ENCODE data around the gene SLC15A3.

SLC15A3 gene

DNA sequence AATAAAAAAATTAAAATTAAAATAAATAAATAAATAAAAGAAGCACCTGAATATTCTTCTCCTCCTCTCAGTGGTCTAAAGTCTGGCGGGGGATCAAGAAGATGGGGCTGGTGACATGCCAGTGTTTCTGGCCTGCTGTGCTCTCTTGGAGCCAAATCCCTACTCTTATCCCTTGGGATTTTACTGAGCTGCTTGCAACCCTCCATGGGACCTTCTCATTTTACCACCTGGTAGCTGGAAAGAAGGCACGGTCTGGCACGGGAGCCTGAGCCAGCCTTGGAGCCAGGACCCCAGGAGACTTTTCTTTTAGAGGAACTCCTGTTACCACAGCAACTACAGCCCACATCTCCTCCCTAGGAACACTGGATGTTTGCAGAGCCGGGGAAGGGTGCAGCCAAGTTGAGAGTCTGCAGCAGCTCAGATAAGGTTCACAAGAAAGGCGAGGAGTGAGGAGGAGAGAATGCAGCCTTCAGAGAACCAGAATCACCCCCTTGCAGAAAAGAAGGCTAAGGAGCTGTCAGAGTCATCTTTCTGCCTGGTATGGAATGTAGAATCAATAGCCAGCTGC lies 41.0 kb upstream of the SLC15A3 start:
- DNase-seq (ENCODE audit: low read depth) = no peak
- H3K4me3 ChIP-seq (ENCODE audit: low read length) = no peak overlapping the region

DNA sequence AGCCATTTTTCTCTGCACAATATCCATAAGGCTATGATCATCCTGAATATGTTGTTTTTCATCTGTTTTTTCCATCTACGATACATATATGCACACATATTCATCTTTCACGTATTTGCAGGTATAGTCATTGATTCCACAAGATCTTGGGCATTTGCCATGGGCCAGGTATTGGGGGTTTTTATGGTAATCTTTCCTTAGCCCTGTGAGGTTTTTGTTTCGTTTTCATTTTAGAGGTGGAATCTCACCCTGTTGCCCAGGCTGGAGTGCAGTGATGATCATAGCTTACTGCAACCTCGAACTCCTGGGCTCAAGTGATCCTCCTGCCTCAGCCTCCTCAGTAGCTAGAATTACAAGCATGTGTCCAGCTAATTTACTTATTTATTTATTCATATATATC lies 39.5 kb upstream of the SLC15A3 start:
- no peak for DNase-seq (ENCODE audit: low read depth)
- no peak overlapping the region for H3K4me3 ChIP-seq (ENCODE audit: low read length)
- TF ChIP-seq, protein P1, sequence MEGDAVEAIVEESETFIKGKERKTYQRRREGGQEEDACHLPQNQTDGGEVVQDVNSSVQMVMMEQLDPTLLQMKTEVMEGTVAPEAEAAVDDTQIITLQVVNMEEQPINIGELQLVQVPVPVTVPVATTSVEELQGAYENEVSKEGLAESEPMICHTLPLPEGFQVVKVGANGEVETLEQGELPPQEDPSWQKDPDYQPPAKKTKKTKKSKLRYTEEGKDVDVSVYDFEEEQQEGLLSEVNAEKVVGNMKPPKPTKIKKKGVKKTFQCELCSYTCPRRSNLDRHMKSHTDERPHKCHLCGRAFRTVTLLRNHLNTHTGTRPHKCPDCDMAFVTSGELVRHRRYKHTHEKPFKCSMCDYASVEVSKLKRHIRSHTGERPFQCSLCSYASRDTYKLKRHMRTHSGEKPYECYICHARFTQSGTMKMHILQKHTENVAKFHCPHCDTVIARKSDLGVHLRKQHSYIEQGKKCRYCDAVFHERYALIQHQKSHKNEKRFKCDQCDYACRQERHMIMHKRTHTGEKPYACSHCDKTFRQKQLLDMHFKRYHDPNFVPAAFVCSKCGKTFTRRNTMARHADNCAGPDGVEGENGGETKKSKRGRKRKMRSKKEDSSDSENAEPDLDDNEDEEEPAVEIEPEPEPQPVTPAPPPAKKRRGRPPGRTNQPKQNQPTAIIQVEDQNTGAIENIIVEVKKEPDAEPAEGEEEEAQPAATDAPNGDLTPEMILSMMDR (conservative IDR thresholded peaks at IDR 0.05; ENCODE audit: low read length) = no peak

More for the DNA sequence above, 41.0 kb upstream of the SLC15A3 start:
- TF ChIP-seq, protein P1 (conservative IDR thresholded peaks at IDR 0.05; ENCODE audit: low read length) = no peak

DNA sequence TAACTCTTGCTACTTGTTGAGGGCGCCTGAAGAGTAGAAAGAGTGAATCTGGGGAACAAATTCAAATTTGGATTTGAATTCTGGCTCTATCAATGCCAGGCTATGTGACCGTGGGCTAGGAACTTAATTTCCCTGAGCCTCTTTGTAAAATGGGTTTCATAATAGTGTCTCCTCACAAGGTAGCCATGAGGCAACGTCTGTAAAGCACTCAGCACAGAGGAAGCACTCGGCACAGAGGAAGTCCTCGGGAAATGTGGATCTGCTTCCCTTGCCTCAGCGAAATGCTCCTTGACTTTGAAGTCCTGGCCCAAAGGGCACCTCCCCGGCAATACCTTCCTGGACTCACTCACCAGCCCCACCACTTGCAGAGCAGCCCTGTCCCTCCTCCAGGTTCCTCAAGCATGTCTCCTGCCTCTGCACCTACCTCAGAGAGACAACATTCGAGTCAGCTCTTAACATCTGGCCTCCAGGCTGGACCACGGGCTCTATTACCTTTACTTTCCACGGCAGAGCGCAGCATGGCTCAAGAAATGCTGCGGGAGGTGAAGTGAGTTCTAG lies 37.2 kb upstream of the SLC15A3 start:
- H3K4me3 ChIP-seq (ENCODE audit: low read length) = no peak overlapping the region
- DNase-seq (ENCODE audit: low read depth) = no peak
- TF ChIP-seq, protein P1 (conservative IDR thresholded peaks at IDR 0.05; ENCODE audit: low read length) = no peak

DNA sequence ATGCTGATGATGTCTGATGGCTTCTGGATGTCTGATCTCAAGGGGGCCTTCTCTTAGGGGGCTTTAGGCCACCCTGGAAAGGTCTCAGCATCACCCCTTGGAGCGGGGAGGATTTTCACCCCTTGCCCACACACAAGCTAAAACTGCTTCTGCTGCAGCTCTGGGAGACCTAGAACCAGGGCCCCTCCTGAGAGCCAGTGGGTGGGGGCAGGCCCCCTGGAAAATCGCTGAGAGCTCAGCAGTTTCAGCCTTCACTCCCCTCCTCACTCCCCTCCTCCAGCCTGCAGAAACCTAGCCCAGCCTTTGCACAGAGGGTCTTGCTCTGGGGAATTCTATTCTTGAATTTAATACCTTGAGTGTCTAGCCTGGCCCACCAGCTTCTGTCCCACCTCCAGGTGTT lies 36.7 kb upstream of the SLC15A3 start:
- H3K4me3 ChIP-seq (ENCODE audit: low read length) = no peak overlapping the region
- TF ChIP-seq, protein P1 (conservative IDR thresholded peaks at IDR 0.05; ENCODE audit: low read length) = no peak
- DNase-seq (ENCODE audit: low read depth) = no peak

DNA sequence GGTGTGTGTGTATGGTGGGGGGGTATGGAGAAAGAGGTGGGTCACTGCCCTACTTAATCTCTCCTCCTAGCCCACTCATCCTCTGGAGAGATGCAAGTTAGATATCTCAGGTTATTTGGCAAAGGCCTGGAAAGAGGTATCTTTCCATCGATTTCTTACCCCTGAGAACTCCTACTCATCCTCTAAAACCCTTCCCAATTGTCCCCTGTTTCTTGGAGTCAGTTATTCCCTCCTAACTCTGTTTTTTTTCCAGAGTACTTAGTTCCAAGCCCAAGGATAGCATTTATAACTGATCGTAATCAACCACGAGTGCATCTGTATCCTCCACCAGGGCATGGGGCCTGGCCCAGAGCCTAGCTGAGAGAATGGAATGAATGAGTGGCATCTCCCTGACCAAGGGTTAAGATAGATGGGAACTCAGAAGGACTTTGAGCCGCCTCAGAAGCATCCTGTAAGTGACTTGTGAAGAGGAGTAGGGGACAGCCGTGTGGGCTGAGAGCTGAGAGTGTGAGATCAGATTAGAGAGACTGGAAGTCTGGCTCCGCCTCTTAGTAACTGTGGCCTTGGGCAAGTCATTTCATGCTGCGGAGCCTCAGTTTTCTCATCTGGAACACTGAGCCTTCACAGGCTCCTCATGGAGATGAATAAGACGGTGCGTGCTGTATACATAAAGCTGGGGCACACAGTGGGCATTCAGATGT lies 35.8 kb upstream of the SLC15A3 start:
- DNase-seq (ENCODE audit: low read depth) = no peak
- H3K4me3 ChIP-seq (ENCODE audit: low read length) = no peak overlapping the region
- TF ChIP-seq, protein P1 (conservative IDR thresholded peaks at IDR 0.05; ENCODE audit: low read length) = no peak

DNA sequence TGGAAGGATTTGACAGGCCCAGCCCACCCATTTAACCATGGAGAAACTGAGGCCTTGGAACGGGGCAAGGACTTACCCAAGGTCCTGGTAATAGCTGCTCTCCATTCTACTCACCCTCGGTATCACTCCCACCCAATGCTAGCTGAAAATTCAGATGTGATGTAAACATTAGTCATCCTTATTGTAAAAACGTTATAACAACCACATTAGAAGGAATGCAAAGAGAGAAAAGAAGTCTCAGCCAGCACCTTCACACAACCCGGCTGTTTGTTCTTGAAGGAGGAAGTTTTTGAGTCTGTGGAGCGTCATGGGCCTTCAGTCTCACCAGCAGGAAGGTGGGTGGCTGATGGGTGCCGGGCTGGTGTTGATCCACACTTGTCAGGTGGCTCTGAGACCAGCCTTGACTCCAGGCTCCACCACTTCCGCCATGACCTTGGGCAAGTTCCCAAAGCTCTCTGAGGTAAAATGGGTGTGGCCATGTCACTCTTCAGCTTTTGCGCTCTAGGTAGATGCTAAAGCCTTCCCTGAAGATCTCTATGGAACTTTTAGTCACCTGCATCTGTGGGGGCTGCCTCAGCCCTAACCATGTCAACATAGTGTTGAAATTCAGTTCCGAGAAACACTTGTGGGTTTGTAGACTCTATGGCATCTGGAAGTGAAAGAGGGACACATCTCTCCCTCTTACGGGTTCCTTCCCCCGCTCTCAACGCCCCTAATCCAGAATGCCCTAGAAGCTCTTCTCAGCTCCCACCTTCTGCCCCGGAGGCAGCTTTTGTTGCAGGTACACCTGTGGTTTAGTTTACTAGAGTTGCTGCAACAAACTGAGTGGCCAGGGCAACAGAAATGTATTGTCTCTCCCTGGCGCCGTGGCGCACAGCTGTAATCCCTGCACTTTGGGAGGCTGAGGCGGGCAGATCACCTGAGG lies 34.3 kb upstream of the SLC15A3 start:
- H3K4me3 ChIP-seq (ENCODE audit: low read length) = no peak overlapping the region
- TF ChIP-seq, protein P1 (conservative IDR thresholded peaks at IDR 0.05; ENCODE audit: low read length) = no peak
- DNase-seq (ENCODE audit: low read depth) = no peak

All from AG10803 (cell line).